ENCODE measurements around the gene NUDT8. TPM values are rescaled to one million over a fixed set of nuclear protein-coding genes. Genes with fewer than 3 reads are reported as not detected.
"Not testable (repeated sequence)": the region's sequence is repeated elsewhere in the genome, so short reads cannot be mapped to it uniquely, and the experiment has no call there.

Gene NUDT8
- total RNA-seq, 1 donor from 2014 or later: 11.5 TPM

DNA sequence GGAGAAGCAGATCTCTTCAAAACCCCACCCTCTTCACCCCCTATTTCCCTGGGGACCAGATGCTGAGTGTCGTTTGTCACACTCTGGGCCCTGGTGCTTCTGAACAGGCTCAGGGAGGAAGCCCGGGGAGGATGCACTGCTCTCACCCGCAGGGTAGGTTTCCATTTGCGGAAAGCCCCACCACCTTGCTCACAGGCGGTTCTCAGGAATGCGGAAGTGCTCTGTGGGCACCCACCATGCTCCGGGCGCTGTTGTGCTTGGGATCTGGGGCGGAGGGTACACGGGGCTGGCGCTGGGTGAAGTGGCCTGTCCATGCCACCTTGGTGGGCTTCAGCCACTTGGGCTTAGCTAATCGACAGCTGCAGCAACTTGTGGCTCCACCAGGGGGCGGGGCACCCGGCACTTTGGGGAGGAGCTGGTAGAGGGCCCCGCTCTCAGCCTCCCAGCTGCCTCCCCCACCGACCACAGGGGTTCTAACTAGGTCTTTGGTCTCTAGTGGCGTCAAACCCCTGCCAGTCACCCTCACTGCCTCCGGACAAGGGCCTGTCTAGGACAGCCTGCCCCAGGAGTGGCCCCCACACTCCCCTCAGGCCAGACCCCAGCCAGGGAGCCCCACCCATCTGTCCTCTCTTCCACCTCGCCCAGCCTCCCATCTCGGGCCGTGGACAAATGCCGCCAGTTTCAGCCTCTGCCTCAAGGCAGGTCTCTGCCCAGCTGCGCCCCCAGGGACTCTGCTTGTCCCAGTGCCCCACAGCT is 15.6 kb downstream of the NUDT8 start:
- intact Hi-C loops (cut with micrococcal nuclease): loop anchor here (1.0 kb wide), 2 partner anchors 8 to 15 kb away; partner anchors contain the start of genes NDUFV1 and NUDT8

DNA sequence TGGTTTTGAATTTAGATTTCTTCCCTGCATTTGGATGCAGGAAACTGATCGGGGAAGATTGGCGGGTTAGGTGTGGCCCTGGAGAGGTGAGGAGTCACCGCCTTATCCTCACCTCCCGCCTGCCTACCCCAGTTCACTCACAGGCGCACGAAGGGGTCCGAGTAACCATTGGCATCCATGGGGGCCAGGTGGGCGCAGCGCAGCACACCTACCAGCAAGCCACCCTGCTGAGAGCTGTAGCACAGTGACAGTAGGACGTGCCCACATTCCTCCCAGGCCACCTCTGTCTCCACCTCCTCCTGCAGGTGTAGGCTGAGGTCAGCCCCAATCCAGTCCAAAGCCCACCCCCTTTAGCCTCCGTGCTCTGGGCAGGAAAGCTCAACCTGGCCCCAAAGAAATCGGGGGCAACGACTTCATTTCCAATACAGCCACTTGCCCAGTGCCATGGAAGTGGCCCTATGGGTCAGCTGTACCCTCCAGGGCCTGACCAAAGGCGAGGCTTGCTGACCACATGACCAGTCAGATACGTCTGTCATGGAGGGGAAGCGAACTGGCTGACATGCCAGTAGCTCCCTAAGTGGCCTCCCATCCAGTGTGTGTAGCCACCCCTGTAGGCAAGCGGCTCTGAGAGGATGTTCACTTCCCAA is 16.3 kb downstream of the NUDT8 start:
- intact Hi-C loops (cut with micrococcal nuclease): no loop called here

DNA sequence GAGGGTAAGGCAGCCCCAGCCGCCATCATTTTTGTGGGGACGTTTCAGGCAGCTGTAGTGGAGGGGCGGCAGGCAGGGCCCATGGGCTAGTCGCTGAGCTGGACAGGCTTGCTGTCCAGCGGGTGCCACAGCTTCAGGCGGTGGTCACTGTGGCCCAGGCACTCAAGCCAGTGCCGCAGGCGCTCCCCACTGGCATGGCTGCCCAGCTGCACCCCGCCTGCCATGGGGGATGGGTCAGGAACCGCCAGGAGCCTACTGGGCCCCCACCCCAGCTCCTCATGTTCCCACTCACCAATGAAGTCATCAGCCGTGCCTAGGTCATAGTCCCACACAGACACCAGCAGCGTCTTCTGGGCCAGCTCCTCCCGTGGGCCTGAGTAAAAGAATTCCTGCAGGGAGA is 17.0 kb downstream of the NUDT8 start:
- intact Hi-C loops (cut with micrococcal nuclease): no loop called here

DNA sequence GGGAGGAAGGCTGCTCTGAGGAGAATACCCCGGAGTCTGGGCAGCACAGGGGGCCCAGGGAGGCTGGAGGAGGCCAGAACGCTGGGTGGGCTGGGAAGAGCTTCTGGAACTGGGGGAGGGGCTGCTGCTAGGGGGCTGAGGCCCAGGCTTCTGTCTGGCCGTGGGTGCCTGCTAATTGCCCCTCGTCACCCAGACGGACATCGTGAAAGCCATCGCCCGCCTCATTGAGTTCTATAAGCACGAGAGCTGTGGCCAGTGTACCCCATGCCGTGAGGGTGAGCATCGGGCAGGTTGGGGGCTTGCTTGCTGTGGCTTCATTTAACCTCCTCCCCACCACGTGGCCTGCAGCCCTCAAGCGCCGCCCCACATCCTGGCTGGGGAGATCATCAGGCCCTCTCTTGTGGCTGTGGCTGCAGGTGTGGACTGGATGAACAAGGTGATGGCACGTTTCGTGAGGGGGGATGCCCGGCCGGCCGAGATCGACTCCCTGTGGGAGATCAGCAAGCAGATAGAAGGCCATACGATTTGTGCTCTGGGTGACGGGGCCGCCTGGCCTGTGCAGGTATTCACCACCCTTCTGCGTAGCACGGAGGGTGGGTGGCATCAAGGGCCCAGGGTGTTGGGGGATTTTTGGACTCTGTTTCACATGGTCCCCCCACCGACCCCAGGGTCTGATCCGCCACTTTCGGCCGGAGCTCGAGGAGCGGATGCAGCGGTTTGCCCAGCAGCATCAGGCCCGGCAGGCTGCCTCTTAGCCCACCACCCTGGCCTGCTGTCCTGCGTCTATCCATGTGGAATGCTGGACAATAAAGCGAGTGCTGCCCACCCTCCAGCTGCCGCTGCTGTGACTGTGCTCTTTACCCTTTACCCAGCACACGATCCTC is 17.8 kb downstream of the NUDT8 start:
- intact Hi-C loops (cut with micrococcal nuclease): no loop called here

DNA sequence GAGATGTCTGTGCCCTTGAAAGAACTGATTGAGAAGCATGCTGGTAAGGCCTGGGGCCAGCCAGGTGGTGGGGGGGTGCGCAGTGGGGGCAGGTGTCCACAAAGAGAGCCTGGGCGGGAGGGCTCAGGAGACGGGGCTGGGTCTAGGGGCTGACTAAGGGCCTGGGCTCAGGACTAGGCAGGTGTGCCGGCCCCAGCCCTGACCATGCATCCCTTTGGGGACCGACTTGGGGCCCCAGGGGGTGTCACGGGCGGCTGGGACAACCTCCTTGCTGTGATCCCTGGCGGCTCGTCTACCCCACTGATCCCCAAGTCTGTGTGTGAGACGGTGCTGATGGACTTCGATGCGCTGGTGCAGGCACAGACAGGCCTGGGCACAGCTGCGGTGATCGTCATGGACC is 18.6 kb downstream of the NUDT8 start:
- intact Hi-C loops (cut with micrococcal nuclease): no loop called here

DNA sequence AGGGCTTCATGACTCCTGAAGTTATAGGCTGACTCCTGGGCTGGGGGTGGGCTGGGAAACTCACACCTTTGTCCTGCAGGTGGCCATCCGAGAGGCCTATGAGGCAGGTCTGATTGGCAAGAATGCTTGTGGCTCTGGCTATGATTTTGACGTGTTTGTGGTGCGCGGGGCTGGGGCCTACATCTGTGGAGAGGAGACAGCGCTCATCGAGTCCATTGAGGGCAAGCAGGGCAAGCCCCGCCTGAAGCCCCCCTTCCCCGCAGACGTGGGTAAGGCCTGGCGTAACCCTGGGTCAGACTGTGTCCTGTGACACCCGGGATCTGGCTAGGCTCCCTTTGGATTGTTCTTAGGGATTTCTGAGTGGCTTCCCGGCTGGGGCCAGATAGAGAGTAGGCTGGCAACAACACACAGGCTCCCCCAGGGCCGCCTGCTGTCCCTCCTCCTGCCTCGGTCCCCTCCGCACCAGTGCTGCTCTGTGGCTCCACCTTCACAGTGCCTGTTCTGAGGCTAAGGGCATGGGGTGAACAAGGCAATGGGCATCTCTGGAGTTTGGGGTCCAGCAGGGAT is 19.4 kb downstream of the NUDT8 start:
- intact Hi-C loops (cut with micrococcal nuclease): no loop called here

DNA sequence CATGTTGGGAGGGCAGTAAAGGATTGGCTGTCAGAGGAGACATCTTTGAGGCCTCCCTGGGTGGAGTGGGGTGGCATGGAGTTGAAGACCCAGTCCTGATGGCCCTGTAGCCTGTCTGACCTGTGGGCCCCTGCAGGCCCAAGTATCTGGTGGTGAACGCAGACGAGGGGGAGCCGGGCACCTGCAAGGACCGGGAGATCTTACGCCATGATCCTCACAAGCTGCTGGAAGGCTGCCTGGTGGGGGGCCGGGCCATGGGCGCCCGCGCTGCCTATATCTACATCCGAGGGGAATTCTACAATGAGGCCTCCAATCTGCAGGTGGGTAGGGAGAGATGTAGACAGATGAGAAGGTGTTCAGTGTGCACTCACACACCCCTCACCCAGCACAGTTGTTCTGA is 20.4 kb downstream of the NUDT8 start:
- intact Hi-C loops (cut with micrococcal nuclease): no loop called here

DNA sequence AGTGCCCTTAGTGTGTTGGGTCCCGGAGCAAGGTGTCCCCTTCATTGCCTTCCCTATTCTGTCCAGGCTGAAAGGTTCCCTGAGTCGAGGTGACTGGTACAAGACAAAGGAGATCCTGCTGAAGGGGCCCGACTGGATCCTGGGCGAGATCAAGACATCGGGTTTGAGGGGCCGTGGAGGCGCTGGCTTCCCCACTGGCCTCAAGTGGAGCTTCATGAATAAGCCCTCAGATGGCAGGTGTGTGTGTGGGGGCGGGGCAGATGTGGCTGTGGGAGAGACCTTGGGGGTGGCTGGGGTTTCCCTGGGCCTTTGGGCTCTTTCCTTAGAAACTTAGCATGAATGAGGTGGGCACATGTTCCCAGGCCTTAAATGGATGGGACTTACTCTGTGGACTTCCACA is 21.3 kb downstream of the NUDT8 start:
- intact Hi-C loops (cut with micrococcal nuclease): no loop called here

DNA sequence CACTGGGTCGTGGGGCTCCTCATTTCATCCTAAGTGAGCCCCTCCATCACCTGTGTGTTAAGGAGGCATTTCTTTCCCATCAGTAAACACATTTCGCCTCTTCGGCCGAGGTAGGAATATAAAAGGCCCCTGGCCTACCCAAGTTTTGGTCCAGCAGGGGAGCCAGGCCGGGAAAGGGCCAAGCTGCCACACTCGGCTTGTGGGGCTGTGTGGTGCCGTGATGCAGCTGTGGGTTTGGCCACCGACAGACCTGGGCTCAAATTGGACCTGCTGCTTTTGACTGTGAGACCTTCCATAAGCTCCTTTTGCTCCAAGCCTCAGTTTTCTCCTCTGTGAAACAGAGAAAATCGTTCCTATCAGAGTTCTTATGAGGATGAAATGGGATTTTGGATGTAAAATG is 22.2 kb downstream of the NUDT8 start:
- intact Hi-C loops (cut with micrococcal nuclease): loop anchor here (2.0 kb wide), 1 partner anchor 21 kb away; the partner anchor contains the start of gene NUDT8

DNA sequence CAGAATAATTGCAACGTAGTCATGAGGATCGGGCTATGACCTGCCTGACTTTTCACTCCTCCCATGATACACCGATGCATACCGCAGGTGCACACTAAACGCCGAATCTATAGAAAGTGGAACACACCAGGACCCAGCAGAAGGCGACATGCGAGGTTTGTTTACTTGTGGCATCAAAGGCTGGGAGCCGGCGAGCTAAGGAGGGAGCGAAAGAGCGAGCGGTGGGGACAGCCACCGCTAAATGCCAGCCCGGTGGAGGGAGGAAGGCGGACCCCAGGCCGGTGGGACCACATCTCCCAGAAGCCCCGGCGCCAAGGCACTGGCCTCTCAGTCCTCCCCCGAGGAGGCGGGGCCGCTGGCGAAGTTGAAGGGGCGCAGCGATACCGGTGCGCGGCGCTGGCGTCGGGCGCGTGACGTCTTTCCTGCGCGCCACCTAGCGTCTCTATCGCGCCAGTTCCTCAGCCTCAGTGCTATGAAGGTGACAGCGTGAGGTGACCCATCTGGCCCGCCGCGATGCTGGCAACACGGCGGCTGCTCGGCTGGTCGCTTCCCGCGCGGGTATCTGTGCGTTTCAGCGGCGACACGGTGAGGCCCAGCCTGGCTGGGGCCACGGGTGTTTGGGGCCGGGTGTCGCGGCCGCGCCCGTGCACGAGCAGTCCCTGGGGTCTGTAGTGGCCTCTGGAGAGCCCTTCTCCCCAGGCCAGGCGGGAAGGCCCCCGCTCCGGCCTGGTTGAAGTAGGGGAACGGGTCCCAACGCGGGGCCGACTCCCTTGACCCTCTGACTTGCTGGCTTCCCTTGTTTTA is 23.0 kb downstream of the NUDT8 start, which contains the start of gene NDUFV1:
Gene NDUFV1, plus strand, starts transcription at position 445 of the 804 bp plus-strand sequence. Its CDS starts 69 bp downstream, at position 514.
- intact Hi-C loops (cut with micrococcal nuclease): loop anchor here (1.0 to 2.0 kb wide), 4 partner anchors 8 to 253 kb away; partner anchors contain the start of genes CDK2AP2, NUDT8 and POLD4

DNA sequence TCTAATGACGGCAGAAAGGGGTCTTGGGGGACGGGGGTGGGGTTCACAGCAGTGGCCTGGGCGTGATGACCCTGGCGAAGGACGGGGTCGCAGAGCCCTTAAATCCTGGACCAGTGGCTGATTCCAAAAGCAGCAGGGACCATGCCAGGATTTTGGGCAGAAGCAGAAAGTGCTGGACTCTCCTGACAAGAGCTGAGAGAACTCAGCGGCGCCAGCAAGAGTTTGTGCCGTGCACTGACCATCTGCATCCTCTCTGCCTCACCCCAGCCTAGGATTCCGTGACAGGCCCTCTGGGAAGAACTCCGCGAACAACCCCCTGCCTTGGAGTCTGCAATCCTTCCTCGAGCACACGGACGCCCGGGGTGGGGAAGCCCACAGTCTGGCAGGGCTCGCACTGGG is 23.6 kb downstream of the NUDT8 start:
- intact Hi-C loops (cut with micrococcal nuclease): loop anchor here (1.0 to 2.0 kb wide), 4 partner anchors 8 to 253 kb away; partner anchors contain the start of genes CDK2AP2, NUDT8 and POLD4

DNA sequence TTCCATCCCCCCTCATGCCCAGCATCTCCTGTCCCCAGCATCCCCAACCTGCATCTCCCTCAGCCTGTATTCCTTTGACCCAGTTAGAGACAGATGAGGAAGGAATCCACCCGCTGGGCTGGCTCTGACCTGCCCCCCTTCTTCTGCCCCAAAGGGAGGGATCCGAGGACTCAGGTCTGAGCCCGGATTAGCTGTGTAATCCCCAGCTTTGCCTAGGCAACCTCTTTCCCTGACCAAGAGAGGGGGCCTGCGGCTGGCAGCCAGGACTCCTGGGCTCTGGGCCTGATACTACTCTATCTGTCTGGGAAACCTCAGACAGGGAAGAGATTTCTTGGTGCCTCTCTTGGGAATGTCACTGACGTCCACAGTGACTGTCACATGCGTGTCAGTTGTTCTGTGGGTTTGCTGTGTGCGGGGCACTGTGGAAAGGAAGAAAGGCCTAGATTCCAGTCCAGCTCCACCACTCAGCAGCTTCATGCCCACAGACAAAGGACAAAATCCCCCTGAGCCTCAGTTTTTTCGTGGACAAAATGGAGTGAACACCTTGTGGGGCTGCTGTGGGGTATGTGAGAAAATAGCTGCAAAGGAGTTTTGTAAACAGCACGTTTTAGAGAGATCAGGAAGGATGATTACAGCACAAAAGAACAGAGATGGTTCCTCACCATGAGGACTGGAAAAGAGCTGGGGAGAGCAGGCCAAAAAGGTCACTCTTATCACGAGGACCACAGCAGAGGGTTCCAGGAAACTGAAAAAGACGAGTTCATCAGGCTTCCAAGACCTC is 24.3 kb downstream of the NUDT8 start:
- intact Hi-C loops (cut with micrococcal nuclease): loop anchor here (1.0 to 2.0 kb wide), 4 partner anchors 9 to 252 kb away; partner anchors contain the start of genes CDK2AP2, NUDT8 and POLD4

DNA sequence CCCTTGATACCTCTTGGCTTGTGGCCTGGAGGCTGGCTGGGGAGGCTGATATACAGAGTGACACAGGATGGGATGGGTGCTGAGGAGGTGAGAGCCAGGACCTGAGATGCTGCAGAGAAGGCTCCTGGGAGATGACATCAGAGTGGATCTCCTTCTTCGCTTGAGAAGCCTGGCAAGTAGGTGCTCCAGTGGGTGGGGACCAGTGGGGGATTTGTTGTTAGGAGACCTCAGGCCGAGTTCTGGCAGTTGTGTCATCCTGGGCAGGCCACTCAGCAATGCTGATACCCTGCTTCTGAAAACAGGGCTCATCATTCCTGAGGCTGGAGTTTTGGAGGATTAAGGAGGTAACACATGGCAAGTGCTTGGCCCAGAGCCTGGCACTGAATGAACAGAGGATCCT is 24.9 kb downstream of the NUDT8 start:
- intact Hi-C loops (cut with micrococcal nuclease): no loop called here

DNA sequence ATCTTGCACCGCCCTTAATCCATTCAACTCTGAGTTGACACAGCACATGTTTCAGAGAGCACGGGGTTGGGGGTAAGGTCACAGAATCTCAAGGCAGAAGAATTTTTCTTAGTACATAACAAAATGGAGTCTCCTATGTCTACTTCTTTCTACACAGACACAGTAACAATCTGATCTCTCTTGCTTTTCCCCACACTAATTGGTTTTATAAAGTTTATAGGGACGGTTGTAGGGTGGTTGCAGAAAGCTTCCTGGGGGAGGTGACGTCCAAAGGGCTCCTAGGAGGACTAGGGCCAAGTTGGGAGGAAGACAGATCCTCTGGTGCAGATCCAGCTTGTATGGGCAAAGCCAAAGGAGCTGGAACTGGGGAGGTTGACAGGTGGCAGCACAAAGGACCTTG is 25.6 kb downstream of the NUDT8 start:
- intact Hi-C loops (cut with micrococcal nuclease): not testable (repeated sequence)

DNA sequence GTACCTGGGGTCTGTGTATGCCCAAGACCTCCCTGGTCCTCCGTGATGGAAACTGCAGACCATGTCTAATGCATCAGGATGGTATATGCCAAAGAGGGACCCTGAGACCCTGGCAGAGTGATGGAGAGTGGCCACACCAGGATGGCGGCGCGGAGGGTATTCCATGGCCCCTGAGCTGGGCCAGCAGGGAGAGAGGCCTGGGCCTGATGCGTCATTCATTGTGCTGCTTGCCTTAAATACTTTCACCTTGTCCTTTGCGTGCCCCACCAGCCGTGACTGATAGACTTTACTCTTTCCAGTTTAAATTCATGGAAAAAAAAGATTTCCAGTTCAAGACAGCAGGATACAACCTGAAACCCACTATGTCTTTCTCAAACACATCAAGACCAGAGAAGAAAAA is 28.6 kb downstream of the NUDT8 start:
- intact Hi-C loops (cut with micrococcal nuclease): no loop called here

DNA sequence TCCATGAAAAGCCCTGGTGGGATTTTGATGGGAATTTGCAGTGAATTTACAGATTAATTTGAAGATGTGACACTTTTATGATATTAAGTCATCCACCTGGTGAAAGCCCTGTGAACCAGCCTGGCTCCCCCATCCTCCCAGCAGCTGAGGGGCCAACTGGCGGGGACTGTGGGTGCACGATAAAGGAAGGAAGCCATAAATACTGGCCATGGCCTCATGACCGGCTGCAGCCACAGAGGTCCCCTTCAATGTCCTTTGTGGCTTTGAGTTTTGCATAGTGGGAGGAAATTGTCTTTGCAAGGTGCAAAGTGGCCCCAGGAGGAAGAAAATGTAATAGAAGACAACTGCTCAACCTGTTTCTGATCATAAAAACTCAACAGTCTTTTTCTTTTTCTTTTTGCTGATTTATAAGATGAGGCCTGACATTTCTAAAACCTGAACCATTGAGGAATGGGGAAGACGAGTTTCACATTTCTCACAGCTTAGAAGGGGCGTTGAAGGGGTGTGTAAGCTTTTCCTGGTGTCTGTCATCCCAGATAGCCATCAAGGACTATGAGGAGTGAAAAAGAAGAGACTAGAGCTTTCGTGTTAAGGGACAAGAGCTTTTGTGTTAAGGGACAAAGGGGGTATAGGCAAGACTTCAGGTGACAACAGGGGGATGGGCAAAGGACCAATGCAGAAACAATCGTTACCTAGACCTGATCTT is 29.3 kb downstream of the NUDT8 start:
- intact Hi-C loops (cut with micrococcal nuclease): no loop called here

DNA sequence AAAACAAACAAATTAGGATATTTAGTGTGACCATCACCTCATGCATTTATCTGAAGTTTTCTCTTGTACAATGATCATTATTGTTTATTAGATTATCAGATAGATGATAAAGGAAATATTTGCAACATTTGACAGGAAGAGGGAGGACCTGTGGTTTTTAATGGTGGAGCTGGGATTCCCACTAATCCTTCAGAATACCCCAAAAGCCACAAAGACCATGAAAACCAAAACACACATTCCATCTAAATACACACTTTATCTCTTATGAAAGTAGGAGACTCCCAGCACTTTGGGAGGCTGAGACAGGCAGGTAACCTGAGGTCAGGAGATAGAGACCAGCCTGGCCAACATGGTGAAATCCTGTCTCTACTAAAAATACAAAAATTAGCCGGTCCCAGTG is 30.6 kb downstream of the NUDT8 start:
- intact Hi-C loops (cut with micrococcal nuclease): no loop called here

DNA sequence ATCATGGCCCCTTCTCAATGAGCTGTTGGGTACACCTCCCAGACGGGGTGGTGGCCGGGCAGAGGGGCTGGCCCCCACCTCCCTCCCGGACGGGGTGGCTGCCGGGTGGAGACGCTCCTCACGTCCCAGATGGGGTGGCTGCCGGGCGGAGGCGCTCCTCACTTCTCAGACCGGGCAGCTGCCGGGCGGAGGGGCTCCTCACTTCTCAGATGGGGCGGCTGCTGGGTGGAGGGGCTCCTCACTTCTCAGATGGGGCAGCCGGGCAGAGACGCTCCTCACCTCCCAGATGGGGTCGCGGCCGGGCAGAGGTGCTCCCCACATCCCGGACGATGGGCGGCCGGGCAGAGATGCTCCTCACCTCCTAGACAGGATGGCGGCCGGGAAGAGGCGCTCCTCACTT is 31.8 kb downstream of the NUDT8 start:
- intact Hi-C loops (cut with micrococcal nuclease): not testable (repeated sequence)

DNA sequence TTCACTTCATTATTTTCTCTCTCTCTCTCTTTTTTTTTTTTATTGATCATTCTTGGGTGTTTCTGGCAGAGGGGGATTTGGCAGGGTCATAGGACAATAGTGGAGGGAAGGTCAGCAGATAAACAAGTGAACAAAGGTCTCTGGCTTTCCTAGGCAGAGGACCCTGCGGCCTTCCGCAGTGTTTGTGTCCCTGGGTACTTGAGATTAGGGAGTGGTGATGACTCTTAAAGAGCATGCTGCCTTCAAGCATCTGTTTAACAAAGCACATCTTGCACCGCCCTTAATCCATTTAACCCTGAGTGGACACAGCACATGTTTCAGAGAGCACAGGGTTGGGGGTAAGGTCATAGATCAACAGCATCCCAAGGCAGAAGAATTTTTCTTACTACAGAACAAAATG is 32.3 kb downstream of the NUDT8 start:
- intact Hi-C loops (cut with micrococcal nuclease): not testable (repeated sequence)

All from T-helper 2 cell treated with Interferon-gamma antibody and Interleukin-4, amounts not matched to agents 100 ng/mL and 5 ng/mL, for 36 hours (primary cell).